ENCODE measurements around the gene ANKFY1. TPM values are rescaled to one million over a fixed set of nuclear protein-coding genes. Genes with fewer than 3 reads are reported as not detected.

ANKFY1 gene
- total RNA-seq, 2 experiments from 2014 or later: 76.9 to 78.4 TPM

DNA sequence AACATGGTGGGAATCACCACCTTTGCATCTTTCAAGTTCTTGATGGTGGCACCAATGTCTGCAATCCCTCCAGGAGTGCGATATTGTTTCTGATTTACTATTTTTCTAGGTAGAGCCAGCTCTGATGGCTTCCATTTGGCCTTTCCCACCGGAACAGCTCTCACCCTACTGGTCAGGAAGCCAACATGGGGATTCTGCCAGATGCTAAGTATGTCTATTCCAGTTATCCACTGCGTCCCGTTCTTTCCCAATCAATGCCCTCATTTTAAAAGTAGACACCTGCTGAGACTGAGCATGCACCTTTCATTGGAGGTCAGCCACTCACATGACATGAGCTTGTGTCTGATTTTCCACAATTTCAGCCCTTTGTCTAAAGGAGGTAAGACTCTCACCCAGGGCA lies 144.5 kb downstream of the ANKFY1 start:
- peaks cover 9% of the 10 kb centered on the region for H3K36me3 Mint-ChIP-seq
- H3K27me3 Mint-ChIP-seq: no peaks in the 10 kb centered on the region
- no peak overlapping the region for H3K4me3 Mint-ChIP-seq
- POLR2A ChIA-PET: interaction anchor here (0.5 to 0.6 kb wide), 2 partner anchors 14 to 536 kb away, joined by 3 to 7 read pairs; no protein-coding TSS in a partner anchor
- no peak overlapping the region for H3K27ac Mint-ChIP-seq
- DNase-seq: no peak
- H3K4me1 Mint-ChIP-seq: peaks cover 2% of the 10 kb centered on the region
- H3K9me3 Mint-ChIP-seq: no peaks in the 10 kb centered on the region
- ATAC-seq (ENCODE audit: low read depth): no peak

DNA sequence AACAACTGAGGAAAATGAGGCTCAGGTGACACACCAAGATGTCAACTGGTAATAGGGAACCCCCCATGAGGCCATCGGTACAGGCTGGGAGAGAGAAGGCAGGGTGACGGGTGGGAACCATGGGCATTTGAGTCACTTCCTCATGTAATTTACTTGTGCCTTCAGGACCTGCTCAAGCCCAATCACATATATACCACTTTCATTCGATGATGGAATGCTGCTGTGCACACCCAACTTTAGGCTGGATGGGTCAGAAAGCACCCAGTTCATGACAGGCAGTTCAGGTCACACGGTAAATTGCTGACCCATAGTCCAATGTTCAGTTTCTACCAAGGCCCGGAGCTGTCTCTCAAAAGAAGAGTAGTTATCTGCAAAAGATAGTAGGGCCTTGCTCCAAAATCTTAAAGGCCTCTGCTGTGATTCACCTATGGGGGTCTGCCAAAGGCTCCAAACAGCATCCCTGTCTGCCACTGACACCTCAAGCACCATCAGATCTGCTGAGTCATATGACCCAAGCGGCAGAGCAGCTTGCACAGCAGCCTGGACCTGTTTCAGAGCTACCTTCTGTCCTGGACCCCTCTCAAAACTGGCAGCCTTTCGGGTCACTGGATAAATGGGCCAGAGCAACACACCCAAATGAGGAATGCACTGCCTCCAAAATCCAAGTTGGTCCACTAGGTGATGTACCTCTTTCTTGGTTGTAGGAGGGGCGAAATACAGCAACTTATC lies 145.6 kb downstream of the ANKFY1 start:
- peaks cover 9% of the 10 kb centered on the region for H3K36me3 Mint-ChIP-seq
- DNase-seq (no peak), ATAC-seq (ENCODE audit: low read depth) (no peak)
- POLR2A ChIA-PET: no interaction called here
- peaks cover 2% of the 10 kb centered on the region for H3K4me1 Mint-ChIP-seq
- no peak overlapping the region for H3K27ac Mint-ChIP-seq
- H3K9me3 Mint-ChIP-seq: no peaks in the 10 kb centered on the region
- H3K4me3 Mint-ChIP-seq: no peak overlapping the region
- no peaks in the 10 kb centered on the region for H3K27me3 Mint-ChIP-seq

DNA sequence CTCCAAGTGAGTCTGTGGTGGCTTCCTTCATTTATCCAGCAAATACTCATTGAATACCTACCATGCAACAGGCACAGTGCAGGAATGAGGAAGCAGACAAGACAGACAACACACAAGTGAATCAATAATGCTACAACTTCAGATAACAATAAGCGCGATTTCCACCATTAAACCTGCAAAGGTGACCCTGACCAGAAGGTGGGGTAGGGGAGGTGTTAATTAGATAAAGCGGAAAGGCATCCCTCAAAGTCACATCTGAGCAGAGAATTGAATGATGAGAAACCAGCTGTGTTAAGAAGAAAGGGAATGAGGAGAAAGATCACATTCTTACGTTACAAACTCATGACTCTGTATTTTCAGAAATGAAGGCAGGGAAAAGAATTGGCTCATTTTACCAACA lies 147.3 kb downstream of the ANKFY1 start:
- Mint-ChIP-seq H3K4me3 (no peak overlapping the region), H3K9me3 (no peaks in the 10 kb centered on the region), H3K36me3 (peaks cover 9% of the 10 kb centered on the region), H3K27ac (no peak overlapping the region), H3K27me3 (no peaks in the 10 kb centered on the region), H3K4me1 (peaks cover 2% of the 10 kb centered on the region)
- ATAC-seq (ENCODE audit: low read depth): no peak
- no peak for DNase-seq
- POLR2A ChIA-PET: no interaction called here

Other genes with a start within 250 kb of the ANKFY1 start
- 10 to 100 TPM; 69.9 to 70.3 TPM for gene ZZEF1, start 120.9 kb downstream of the ANKFY1 start, total RNA-seq
- 1 to 10 TPM; 8.2 to 8.7 TPM for gene CYB5D2, start 120.8 kb downstream of the ANKFY1 start, total RNA-seq
- 10 to 100 TPM; 65.6 to 69.4 TPM for gene UBE2G1, start 102.7 kb upstream of the ANKFY1 start, total RNA-seq
- gene SPNS3, start 170.0 kb upstream of the ANKFY1 start, total RNA-seq: 10 to 100 TPM; 26.5 to 32.9 TPM
- 1 to 10 TPM; 6.7 to 6.9 TPM for gene SPNS2, start 234.9 kb upstream of the ANKFY1 start, total RNA-seq